ENCODE data around the gene ZNF624.
A peak's percentile ranks its signal among the peaks of the same experiment; 100 is the strongest.
"Not testable (repeated sequence)": the region's sequence is repeated elsewhere in the genome, so short reads cannot be mapped to it uniquely, and the experiment has no call there.

ZNF624 gene

DNA sequence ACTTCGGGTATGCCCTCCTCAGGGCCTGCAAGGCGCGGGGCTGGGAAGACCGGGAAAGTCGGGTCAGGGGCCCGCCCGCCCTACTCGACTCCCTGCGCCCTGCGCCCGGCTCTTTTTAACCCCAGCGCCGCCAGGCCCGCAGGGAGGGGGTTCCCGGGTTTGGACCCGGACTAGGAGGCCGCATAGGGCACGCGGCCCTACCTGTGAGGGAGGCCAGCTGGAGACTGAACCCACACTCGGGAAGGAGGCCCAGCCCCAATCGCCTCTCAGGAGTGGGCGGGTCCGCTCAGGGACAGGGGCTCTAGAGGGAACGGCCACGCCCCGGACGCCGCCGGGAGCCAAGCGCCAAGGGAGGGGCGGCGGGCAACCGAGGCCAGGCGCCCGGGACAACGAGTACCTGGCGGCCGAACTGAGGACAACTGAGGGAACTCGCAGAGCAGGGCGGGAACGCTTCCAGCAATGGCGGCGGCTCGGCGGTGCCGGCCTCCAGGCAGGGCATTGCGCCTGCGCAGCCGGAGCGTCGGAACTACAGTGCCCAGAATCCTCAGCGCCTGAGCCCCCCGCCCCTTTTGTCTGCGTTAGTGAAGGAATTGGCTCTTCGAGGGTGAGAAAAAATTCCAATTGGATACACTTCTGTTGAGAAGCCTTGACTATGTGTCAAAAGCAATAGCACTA, at the start of gene ZNF624:
ZNF624 (minus strand) TSS at position 484 of the 675 bp plus-strand sequence.
- peak; percentile 70 for DNase-seq (ENCODE audit: low read depth)
- TF ChIP-seq, protein P1, sequence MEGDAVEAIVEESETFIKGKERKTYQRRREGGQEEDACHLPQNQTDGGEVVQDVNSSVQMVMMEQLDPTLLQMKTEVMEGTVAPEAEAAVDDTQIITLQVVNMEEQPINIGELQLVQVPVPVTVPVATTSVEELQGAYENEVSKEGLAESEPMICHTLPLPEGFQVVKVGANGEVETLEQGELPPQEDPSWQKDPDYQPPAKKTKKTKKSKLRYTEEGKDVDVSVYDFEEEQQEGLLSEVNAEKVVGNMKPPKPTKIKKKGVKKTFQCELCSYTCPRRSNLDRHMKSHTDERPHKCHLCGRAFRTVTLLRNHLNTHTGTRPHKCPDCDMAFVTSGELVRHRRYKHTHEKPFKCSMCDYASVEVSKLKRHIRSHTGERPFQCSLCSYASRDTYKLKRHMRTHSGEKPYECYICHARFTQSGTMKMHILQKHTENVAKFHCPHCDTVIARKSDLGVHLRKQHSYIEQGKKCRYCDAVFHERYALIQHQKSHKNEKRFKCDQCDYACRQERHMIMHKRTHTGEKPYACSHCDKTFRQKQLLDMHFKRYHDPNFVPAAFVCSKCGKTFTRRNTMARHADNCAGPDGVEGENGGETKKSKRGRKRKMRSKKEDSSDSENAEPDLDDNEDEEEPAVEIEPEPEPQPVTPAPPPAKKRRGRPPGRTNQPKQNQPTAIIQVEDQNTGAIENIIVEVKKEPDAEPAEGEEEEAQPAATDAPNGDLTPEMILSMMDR (conservative IDR thresholded peaks at IDR 0.05; ENCODE audit: low read depth, low read length): no peak

DNA sequence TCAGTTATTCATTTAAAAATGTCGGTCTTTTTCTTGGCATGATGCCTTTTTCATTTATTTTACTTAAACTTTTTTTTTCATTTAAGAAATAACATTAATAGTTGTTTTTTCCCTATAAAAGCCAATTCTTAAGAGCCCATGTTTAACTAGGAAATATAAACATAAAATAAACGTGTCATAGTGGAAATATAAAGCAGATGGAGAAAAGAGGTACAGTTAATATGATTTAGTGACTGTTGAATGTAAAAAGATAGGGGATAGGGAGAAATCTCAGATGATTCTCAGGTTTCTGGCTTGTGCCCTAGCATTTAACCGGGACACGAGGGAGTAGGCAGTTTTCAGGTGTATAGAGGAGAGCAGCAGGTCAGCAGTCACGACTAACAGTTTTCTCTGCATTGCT, 44.0 kb upstream of the ZNF624 start:
- not testable (repeated sequence) for DNase-seq (ENCODE audit: low read depth)

More for the DNA sequence above, at the start of gene ZNF624:
- H3K4me3 ChIP-seq (ENCODE audit: low read length): peak within 1 kb of the TSS; percentile 71

DNA sequence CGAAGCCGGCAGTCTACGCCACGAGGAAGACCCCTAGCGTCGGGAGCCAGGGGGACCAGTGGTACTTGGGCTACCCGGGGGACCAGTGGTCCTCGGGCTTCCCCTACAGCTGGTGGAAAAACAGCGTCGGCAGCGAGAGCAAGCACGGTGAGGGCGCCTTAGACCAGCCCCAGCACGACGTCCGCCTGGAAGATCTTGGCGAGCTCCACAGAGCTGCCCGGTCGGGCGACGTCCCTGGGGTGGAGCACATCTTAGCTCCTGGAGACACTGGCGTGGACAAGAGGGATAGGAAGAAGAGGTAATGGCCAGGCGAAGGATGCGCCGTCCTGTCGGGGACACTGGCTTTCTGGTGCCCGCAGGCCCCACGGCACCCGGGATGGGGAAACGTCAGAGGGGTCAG, 36.8 kb upstream of the ZNF624 start:
- not testable (repeated sequence) for H3K4me3 ChIP-seq (ENCODE audit: low read length); DNase-seq (ENCODE audit: low read depth)

More for the DNA sequence above, 44.0 kb upstream of the ZNF624 start:
- not testable (repeated sequence) for H3K4me3 ChIP-seq (ENCODE audit: low read length)

DNA sequence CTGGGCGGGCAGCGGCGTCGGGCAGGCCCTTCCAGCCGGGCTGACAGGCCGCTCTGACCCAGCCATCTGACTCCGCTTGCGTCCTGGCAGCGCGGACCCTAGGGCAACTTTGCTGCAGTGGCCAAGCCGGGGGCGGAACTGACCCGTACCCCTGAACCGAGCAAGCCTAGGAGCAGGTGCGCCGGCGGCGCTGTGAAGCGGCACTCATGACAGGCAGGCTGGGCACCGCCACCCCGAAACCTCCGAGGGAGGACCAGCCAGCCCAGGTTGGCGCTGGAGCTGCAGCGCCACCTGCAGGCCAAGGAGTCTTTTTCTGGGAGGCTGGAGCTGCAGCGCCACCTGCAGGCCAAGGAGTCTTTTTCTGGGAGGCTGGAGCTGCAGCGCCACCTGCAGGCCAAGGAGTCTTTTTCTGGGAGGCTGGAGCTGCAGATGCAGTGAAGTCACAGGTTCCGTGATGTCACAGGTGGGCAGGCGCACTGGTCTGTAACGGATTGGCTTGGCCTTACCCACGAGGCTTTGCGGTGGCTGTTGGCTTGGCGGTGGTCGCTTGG, 36.2 kb upstream of the ZNF624 start, which contains the start of gene CCDC144A:
CCDC144A (plus strand) TSS at position 511 of the 551 bp plus-strand sequence. CDS start 160 bp downstream, outside the sequence.
- TF ChIP-seq, protein P1 (conservative IDR thresholded peaks at IDR 0.05; ENCODE audit: low read depth, low read length): peak; percentile 32
- DNase-seq (ENCODE audit: low read depth); H3K4me3 ChIP-seq (ENCODE audit: low read length): not testable (repeated sequence)

DNA sequence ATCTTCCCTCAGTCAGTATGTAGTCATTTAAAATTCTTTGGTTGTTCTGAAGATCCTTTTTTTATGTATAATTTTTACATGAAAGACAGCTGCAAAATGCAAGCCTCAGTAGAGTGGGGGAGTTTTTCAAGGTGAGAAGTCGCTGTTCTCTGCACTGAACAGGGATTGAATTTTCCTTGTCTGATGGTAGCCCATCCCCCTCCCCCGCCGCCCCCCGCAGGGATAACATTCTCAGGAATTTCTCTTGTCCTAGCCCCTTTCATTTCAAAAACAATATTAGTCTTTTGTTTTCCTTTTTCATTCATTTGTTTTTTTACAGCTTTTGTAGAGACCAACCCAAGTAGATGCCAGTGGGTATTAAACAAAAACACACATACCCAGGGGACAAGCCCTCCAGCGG, 33.5 kb upstream of the ZNF624 start:
- not testable (repeated sequence) for H3K4me3 ChIP-seq (ENCODE audit: low read length); DNase-seq (ENCODE audit: low read depth)

DNA sequence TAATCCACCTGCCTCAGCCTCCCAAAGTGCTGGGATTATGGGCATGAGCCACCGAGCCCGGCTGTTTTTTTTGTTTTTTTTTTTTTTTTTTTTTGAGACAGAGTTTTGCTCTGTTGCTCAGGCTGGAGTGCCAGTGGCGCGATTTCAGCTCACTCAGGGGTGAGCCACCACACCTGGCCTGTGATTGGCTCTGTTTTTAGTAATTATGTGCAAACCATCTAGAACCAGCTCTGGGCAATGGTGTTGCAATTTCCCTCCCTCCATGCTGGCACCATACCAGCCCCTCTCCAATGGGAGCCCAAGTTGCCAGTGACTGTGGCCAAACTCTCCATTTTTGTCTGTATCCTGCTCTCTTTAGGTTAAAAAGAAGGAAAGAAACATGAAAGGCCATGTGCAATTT, 32.4 kb upstream of the ZNF624 start:
- H3K4me3 ChIP-seq (ENCODE audit: low read length); DNase-seq (ENCODE audit: low read depth): not testable (repeated sequence)

DNA sequence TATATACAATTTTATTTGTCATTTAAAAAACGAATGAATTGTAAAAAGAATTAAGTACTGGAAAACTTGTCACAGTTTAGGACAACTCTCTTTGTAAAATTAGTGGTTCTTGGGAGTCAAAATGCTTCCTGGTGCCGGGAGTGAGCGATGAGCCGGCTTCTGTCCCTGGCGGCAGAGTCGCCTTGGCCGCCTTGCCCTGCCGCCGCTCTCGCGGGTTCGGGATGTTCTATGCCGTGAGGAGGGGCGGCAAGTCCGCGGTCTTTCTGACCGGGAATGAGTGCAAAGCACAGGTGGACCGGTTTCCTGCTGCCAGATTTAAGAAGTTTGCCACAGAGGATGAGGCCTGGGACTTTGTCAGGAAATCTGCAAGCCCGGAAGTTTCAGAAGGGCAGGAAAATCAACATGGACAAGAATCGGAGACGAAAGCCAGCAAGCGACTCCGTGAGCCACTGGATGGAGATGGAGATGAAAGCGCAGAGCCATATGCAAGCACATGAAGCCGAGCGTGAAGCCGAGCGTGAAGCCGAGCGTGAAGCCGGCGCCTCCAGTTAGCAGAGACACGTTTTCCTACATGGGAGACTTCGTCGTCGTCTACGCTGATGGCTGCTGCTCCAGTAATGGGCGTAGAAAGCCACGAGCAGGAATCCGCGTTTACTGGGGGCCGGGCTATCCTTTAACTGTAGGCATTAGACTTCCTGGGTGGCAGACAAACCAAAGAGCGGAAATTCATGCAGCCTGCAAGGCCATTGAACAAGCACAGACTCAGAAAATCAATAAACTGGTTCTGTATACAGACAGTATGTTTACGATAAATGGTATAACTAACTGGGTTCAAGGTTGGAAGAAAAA, 29.9 kb upstream of the ZNF624 start:
- H3K4me3 ChIP-seq (ENCODE audit: low read length); DNase-seq (ENCODE audit: low read depth): not testable (repeated sequence)

DNA sequence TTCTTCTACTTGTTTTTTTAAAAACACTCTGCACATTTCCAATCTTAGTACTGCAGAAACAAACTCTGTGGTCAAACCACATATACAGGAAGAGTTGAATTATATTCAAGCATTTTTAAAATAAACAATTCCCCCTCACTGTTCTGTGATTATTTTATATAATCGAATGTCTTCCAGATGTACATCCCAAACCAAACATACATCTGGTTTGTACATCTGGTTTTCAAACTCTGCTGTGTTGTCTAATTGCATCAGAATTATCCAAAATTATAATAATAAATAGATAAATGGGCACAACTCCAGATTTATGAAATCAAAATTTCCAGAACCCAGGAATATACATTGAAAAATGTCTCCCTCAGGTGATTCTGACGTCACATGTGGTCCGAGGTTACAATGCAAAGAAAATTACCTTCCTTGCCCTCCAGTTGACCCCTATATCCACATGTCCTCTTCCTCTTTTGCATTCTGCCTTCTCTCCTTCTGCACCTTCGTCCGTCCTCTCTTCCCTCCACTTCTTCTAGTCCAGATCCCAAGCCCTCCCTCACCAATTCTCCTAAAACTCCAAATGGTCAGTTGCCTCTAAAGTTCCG, 23.1 kb upstream of the ZNF624 start:
- no peak for DNase-seq (ENCODE audit: low read depth)
- no peak overlapping the region for H3K4me3 ChIP-seq (ENCODE audit: low read length)
- TF ChIP-seq, protein P1 (conservative IDR thresholded peaks at IDR 0.05; ENCODE audit: low read depth, low read length): no peak

DNA sequence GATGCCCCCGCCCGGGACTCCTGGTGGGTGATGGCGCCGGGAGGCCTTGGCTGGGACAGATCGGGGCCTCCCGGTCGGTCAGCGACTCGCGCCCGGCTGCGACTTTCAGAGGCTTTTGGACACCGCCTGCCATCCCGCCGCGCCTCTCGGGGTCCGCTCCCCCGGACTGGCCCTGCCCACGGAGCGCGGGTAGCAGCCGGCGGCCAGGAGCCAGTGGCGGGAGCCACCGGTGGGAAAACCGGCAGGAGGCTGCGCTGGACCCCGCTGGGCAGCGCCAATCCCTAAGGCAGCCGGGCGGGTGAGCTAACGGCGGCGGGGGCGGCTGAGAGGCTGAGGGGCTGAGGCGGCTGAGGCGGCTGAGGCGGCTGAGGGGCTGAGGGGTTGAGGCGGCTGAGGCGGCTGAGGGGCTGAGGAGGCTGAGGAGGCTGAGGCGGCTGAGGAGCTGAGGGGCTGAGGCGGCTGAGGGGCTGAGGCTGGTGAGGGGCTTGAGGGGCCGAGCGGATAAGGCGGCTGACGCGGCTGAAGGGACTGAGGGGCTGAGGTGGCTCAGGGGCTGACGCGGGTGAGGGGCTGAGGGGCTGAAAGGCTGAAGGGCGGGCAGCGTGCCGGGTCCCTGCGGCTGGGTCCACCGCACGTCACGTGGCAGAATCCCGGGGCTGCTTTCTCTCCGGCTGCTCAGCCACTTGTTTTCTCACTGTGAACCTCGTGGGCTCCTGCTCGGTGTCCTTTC, 13.4 kb upstream of the ZNF624 start:
- DNase-seq (ENCODE audit: low read depth): not testable (repeated sequence)

DNA sequence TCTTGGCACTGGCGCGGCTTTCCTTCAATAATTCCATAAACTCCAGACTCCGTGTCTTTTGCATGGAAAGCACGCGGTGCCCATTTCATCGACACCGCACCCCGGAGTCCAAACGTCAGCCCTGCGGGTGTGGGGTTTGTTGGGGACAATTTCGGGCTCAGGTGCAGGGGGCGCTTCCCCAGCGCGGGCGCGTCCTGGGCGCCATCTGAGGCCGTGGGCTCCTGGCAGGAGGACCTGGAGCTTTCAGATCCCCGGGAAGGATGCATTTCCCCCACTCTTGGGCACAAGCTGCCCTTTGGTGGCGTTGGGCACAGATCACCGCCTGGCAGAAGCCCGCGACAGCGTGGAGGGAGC, 12.9 kb upstream of the ZNF624 start:
- H3K4me3 ChIP-seq (ENCODE audit: low read length): peak overlapping the region; percentile 39
- not testable (repeated sequence) for DNase-seq (ENCODE audit: low read depth)

More for the DNA sequence above, 13.4 kb upstream of the ZNF624 start:
- H3K4me3 ChIP-seq (ENCODE audit: low read length): peak overlapping the region; percentile 39
